ENCODE data around the gene STIM1.

Gene STIM1

GRCh38 chr11:3830088-3830487, 25.4 kb upstream of the STIM1 start:
- no peak for DNase-seq (ENCODE audit: low read depth in 2 of 2, low spot score in 1 of 2)

- DNase-seq (ENCODE audit: low read depth in 2 of 2, low spot score in 1 of 2): no peak
These were observed 24.7 kb upstream of the STIM1 start for GRCh38 chr11:3830730-3831129.

- no peak for DNase-seq (ENCODE audit: low read depth in 2 of 2, low spot score in 1 of 2)
These were observed 23.9 kb upstream of the STIM1 start for GRCh38 chr11:3831378-3832239.

GRCh38 chr11:3832816-3833215, 22.6 kb upstream of the STIM1 start:
- no peak for DNase-seq (ENCODE audit: low read depth in 2 of 2, low spot score in 1 of 2)

- DNase-seq (ENCODE audit: low read depth in 2 of 2, low spot score in 1 of 2): no peak
These were observed 22.0 kb upstream of the STIM1 start for GRCh38 chr11:3833449-3833848.

- no peak for DNase-seq (ENCODE audit: low read depth in 2 of 2, low spot score in 1 of 2)
These were observed 21.2 kb upstream of the STIM1 start for GRCh38 chr11:3834349-3834663.

- DNase-seq (ENCODE audit: low read depth in 2 of 2, low spot score in 1 of 2): no peak
These were observed 20.6 kb upstream of the STIM1 start for GRCh38 chr11:3834664-3835461.

- DNase-seq (ENCODE audit: low read depth in 2 of 2, low spot score in 1 of 2): no peak
These were observed 19.7 kb upstream of the STIM1 start for GRCh38 chr11:3835751-3836150.

- DNase-seq (ENCODE audit: low read depth in 2 of 2, low spot score in 1 of 2): no peak
These were observed 18.6 kb upstream of the STIM1 start for GRCh38 chr11:3836903-3837302.

- no peak for DNase-seq (ENCODE audit: low read depth in 2 of 2, low spot score in 1 of 2)
These were observed 17.7 kb upstream of the STIM1 start for GRCh38 chr11:3837793-3838192.

- DNase-seq (ENCODE audit: low read depth in 2 of 2, low spot score in 1 of 2): no peak
These were observed 17.0 kb upstream of the STIM1 start for GRCh38 chr11:3838504-3838903.

- DNase-seq (ENCODE audit: low read depth in 2 of 2, low spot score in 1 of 2): no peak
These were observed 15.2 kb upstream of the STIM1 start for GRCh38 chr11:3840004-3840869.

GRCh38 chr11:3840870-3841425, 14.5 kb upstream of the STIM1 start, which contains the start of gene RHOG:
Gene RHOG, minus strand, starts transcription at chr11:3840959. Its CDS starts 12,821 bp downstream, at chr11:3828138.
- DNase-seq (ENCODE audit: low read depth in 2 of 2, low spot score in 1 of 2): peak; percentile 85 to 95

- no peak for DNase-seq (ENCODE audit: low read depth in 2 of 2, low spot score in 1 of 2)
These were observed 13.8 kb upstream of the STIM1 start for GRCh38 chr11:3841426-3842350.

- no peak for DNase-seq (ENCODE audit: low read depth in 2 of 2, low spot score in 1 of 2)
These were observed 12.1 kb upstream of the STIM1 start for GRCh38 chr11:3843326-3843725.

GRCh38 chr11:3845246-3845645, 10.2 kb upstream of the STIM1 start:
- no peak for DNase-seq (ENCODE audit: low read depth in 2 of 2, low spot score in 1 of 2)

- DNase-seq (ENCODE audit: low read depth in 2 of 2, low spot score in 1 of 2): no peak
These were observed 9.8 kb upstream of the STIM1 start for GRCh38 chr11:3845670-3846069.

- no peak for DNase-seq (ENCODE audit: low read depth in 2 of 2, low spot score in 1 of 2)
These were observed 6.1 kb upstream of the STIM1 start for GRCh38 chr11:3849297-3849874.

GRCh38 chr11:3853545-3853842, 2.0 kb upstream of the STIM1 start:
- DNase-seq (ENCODE audit: low read depth in 2 of 2, low spot score in 1 of 2): no peak
